Upper lobe of right lung (tissue), 1 donor: ENCODE data around the gene ANKS1A. TPM values are rescaled to one million over a fixed set of nuclear protein-coding genes. Genes with fewer than 3 reads are reported as not detected.

Experiments
- ATAC-seq: fragments of 200-7000 bp; cut with Tn5 transposase; one replicate; pipeline ENCODE4 v1.9.1; 2020; ENCODE audit warnings: mild to moderate bottlenecking, moderate library complexity
- DNase-seq: peaks from one replicate; pipeline ENCODE4 v3.0.0-alpha.2; 2020
- H3K27ac ChIP-seq: fragments of 200-600 bp; one replicate; pipeline ENCODE4 v1.8.0; 2022
- H3K27me3 ChIP-seq: fragments of 200-600 bp; one replicate; pipeline ENCODE4 v1.8.0; 2022; ENCODE audit warnings: mild to moderate bottlenecking
- H3K36me3 ChIP-seq: fragments of 200-600 bp; one replicate; pipeline ENCODE4 v1.8.0; 2022
- H3K4me1 ChIP-seq: fragments of 200-600 bp; one replicate; pipeline ENCODE4 v1.8.0; 2022
- H3K4me3 ChIP-seq: fragments of 200-600 bp; one replicate; pipeline ENCODE4 v1.8.0; 2022; ENCODE audit warnings: mild to moderate bottlenecking
- H3K9me3 ChIP-seq: fragments of 200-600 bp; one replicate; pipeline ENCODE4 v1.8.0; 2022
- CTCF ChIP-seq: fragments of 200-600 bp; IDR thresholded peaks from one replicate; pipeline ENCODE4 v1.8.0; 2022; ENCODE audit warnings: antibody characterized with exemption
- intact Hi-C: fragments of 100-400 bp; cut with DNase I; formaldehyde crosslinking; loops from one replicate; pipeline ENCODE4 v1.11.0; 2022
- total RNA-seq: library from RNA; stranded (reverse); fragmentation: NEBNext Ultra II Directional; extraction: Animal tissue kit (Norgen Biotek cat#: 25700); gene quantifications from one replicate; pipeline ENCODE4 v1.2.1, GENCODE V29; 2021
- donor health status: DM: no; HTN: yes; CAD: no; lungs with severe emphysema.

Gene ANKS1A
- total RNA-seq, 1 donor from 2014 or later: 59.0 TPM

GRCh38 chr6:34949636-34950035 lies 60.6 kb downstream of the ANKS1A start:
- TF ChIP-seq CTCF: no peak
- no peaks in the 10 kb centered on the region for H3K27me3 ChIP-seq
- H3K27ac ChIP-seq: no peak overlapping the region
- peaks cover 8% of the 10 kb centered on the region for H3K4me1 ChIP-seq
- intact Hi-C loops: no loop called here
- DNase-seq (no peak), ATAC-seq (no peak)
- no peak overlapping the region for H3K4me3 ChIP-seq
- H3K36me3 ChIP-seq: no peaks in the 10 kb centered on the region
- H3K9me3 ChIP-seq: no peaks in the 10 kb centered on the region

GRCh38 chr6:34950849-34951248 lies 61.8 kb downstream of the ANKS1A start:
- no peak for TF ChIP-seq CTCF
- DNase-seq (no peak), ATAC-seq (no peak)
- H3K36me3 ChIP-seq: no peaks in the 10 kb centered on the region
- H3K4me3 ChIP-seq: no peak overlapping the region
- no peaks in the 10 kb centered on the region for H3K27me3 ChIP-seq
- no peak overlapping the region for H3K27ac ChIP-seq
- H3K4me1 ChIP-seq: peaks cover 13% of the 10 kb centered on the region
- intact Hi-C loops: no loop called here
- H3K9me3 ChIP-seq: no peaks in the 10 kb centered on the region

- ATAC-seq: no peak
- TF ChIP-seq CTCF: no peak
- no peak overlapping the region for H3K4me3 ChIP-seq
Measured at GRCh38 chr6:34951731-34952130, 62.7 kb downstream of the ANKS1A start.

GRCh38 chr6:34953061-34954025 lies 64.3 kb downstream of the ANKS1A start:
- Histone ChIP-seq H3K9me3 (no peaks in the 10 kb centered on the region), H3K27me3 (no peaks in the 10 kb centered on the region), H3K36me3 (no peaks in the 10 kb centered on the region), H3K4me3 (no peak overlapping the region), H3K27ac (peak overlapping the region; percentile 37), H3K4me1 (peaks cover 37% of the 10 kb centered on the region)
- peak; percentile 78 for ATAC-seq
- DNase-seq: no peak
- no peak for TF ChIP-seq CTCF
- intact Hi-C loops: no loop called here

More at GRCh38 chr6:34951731-34952130, 62.7 kb downstream of the ANKS1A start:
- H3K36me3 ChIP-seq: no peaks in the 10 kb centered on the region
- H3K4me1 ChIP-seq: peaks cover 21% of the 10 kb centered on the region
- DNase-seq: no peak
- H3K27ac ChIP-seq: no peak overlapping the region
- intact Hi-C loops: no loop called here
- H3K27me3 ChIP-seq: no peaks in the 10 kb centered on the region
- H3K9me3 ChIP-seq: no peaks in the 10 kb centered on the region

- intact Hi-C loops: no loop called here
- H3K36me3 ChIP-seq: no peaks in the 10 kb centered on the region
- H3K4me1 ChIP-seq: peaks cover 47% of the 10 kb centered on the region
- no peak overlapping the region for H3K27ac ChIP-seq
- DNase-seq (no peak), ATAC-seq (peak; percentile 63)
- no peaks in the 10 kb centered on the region for H3K27me3 ChIP-seq
- no peak overlapping the region for H3K4me3 ChIP-seq
- TF ChIP-seq CTCF: no peak
- no peaks in the 10 kb centered on the region for H3K9me3 ChIP-seq
Measured at GRCh38 chr6:34955442-34955841, 66.4 kb downstream of the ANKS1A start.
